NT2/D1 (cell line): ENCODE measurements around the gene MRTFA.

ENCODE experiments used
- SUZ12 ChIP-seq: IDR thresholded peaks from 2 replicates; pipeline ENCODE4 v1.6.1; 2011; ENCODE audit not compliant: insufficient read length, insufficient read depth; ENCODE audit errors: extremely low read depth
- YY1 ChIP-seq: IDR thresholded peaks from 2 replicates; pipeline ENCODE4 v1.6.1; 2011; ENCODE audit not compliant: insufficient read length, insufficient read depth
- ZNF274 ChIP-seq: IDR thresholded peaks from 2 replicates; pipeline ENCODE4 v1.6.1; 2011; ENCODE audit warnings: mild to moderate bottlenecking, low read depth, low read length

DNA sequence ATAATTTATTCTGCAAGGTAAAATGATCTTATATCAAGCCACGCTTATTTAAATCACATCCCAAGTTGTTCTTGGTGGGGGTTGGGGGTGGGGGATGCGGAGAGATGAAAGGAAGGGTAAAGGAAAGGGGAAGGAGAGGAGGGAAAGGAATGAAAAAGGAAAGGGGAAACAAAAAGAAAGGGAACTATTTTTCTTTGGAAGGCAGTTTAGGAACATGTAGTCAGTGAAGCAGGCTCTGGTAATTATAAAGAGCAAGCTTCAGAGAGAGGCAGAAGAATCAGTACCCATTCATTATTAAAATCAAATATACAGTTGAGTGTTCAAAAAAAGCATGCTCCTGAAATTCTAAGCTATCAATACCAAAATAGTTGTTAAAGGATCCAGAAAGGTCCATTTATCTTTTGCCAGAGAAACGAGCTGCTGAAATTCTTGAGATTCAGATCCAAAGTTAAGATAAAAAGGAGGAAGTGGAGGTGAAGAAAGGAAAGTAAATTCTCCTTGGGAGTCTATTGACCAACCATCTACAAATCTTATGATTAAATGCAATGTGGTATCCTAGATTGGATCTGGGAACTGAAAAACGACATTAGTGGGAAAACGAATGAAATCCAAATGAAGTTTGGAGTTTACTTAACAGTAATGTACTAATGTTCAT is 158.7 kb downstream of the MRTFA start:
- TF ChIP-seq ZNF274 = no peak
- TF ChIP-seq SUZ12 = no peak
- no peak for TF ChIP-seq YY1
